DOHH2 (cell line): ENCODE measurements around the gene MEF2A.
"Not testable (repeated sequence)": the region's sequence is repeated elsewhere in the genome, so short reads cannot be mapped to it uniquely, and the experiment has no call there.

Source experiments
- H3F3A ChIP-seq: fragments of 200-600 bp; sonication (generic), shearing (Covaris generic); 2 replicates; pipeline ENCODE4 v1.6.0; 2016; ENCODE audit warnings: antibody characterized with exemption, mild to moderate bottlenecking; ENCODE audit not compliant: control insufficient read depth, insufficient read depth
- H3K27ac ChIP-seq: fragments of 200-600 bp; sonication (generic); 2 replicates; pipeline ENCODE4 v1.5.1; 2014; ENCODE audit warnings: low read depth, mild to moderate bottlenecking, low read length, moderate library complexity
- H3K27me3 ChIP-seq: fragments of 200-600 bp; sonication (generic); 2 replicates; pipeline ENCODE4 v1.6.1; 2014; ENCODE audit warnings: mild to moderate bottlenecking, low read length, mixed read lengths; ENCODE audit not compliant: control insufficient read depth
- H3K36me3 ChIP-seq: fragments of 200-600 bp; sonication (generic); 2 replicates; pipeline ENCODE4 v1.6.1; 2014; ENCODE audit warnings: mild to moderate bottlenecking, low read length, moderate library complexity, mixed read lengths; ENCODE audit not compliant: control insufficient read depth
- H3K4me1 ChIP-seq: fragments of 200-600 bp; sonication (generic); 2 replicates; pipeline ENCODE4 v1.6.1; 2014; ENCODE audit warnings: mild to moderate bottlenecking, low read length, mixed read lengths; ENCODE audit not compliant: control insufficient read depth
- H3K4me2 ChIP-seq: fragments of 200-600 bp; sonication (generic); 2 replicates; pipeline ENCODE4 v1.6.0; 2014; ENCODE audit warnings: mild to moderate bottlenecking, low read length, moderate library complexity
- H3K4me3 ChIP-seq: fragments of 200-600 bp; sonication (generic); 2 replicates; pipeline ENCODE4 v1.5.1; 2014; ENCODE audit warnings: mild to moderate bottlenecking, low read length, mixed read lengths
- H3K79me2 ChIP-seq: fragments of 200-600 bp; sonication (generic); 2 replicates; pipeline ENCODE4 v1.6.1; 2014; ENCODE audit warnings: mild to moderate bottlenecking, low read length, mixed read lengths; ENCODE audit not compliant: control insufficient read depth
- H3K9me2 ChIP-seq: fragments of 200-600 bp; sonication (generic); replicated peaks from 2 replicates; pipeline ENCODE4 v1.6.1; 2014; ENCODE audit warnings: mild to moderate bottlenecking, low read length, mixed read lengths; ENCODE audit not compliant: control insufficient read depth
- H3K9me3 ChIP-seq: fragments of 200-600 bp; sonication (generic); 2 replicates; pipeline ENCODE4 v1.6.1; 2014; ENCODE audit warnings: antibody characterized with exemption, low read length, mixed read lengths; ENCODE audit not compliant: control insufficient read depth, insufficient read depth
- H4K20me1 ChIP-seq: fragments of 200-600 bp; sonication (generic); 2 replicates; pipeline ENCODE4 v1.6.0; 2014; ENCODE audit warnings: low read depth, mild to moderate bottlenecking, antibody characterized with exemption, low read length, moderate library complexity; ENCODE audit not compliant: control insufficient read depth, insufficient read depth
- EZH2phosphoT487 ChIP-seq: fragments of 200-600 bp; sonication (generic); IDR thresholded peaks from 2 replicates; pipeline ENCODE4 v1.6.1; 2017; ENCODE audit warnings: borderline replicate concordance, mild to moderate bottlenecking, antibody characterized with exemption, low read length, moderate library complexity, mixed read lengths
- TF ChIP-seq, protein P1 (sequence below): fragments of 200-600 bp; sonication (generic); IDR thresholded peaks from one replicate; pipeline ENCODE4 v1.5.1; 2014; ENCODE audit warnings: antibody characterized with exemption, mild to moderate bottlenecking, low read depth, low read length; ENCODE audit not compliant: poor library complexity, severe bottlenecking

The MEF2A gene

DNA sequence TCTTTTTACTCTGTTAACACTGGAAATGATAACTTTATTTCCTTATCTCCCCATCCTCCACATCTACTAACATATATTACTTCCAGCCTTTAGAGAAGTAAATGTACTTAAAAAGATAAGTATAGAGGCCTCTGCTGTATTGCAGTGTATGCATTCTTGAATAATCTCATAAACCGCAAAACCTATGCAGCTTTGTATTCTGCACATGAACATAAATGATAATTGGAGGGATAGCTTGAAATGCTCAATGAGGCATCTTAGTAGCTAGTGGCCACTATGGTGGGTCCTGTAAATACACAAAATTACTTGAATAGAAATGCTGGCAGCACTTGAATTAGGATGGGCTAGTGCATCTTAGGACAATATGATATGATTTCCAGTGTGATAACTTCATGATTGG is 90.4 kb downstream of the MEF2A start:
- Histone ChIP-seq H3F3A (0 out of 2 replicates have a peak, but pooled peaks cover 3% of the 10 kb centered on the region), H4K20me1 (no peaks in the 10 kb centered on the region), H3K4me2 (no peak overlapping the region), H3K27ac (no peak overlapping the region), H3K9me2 (no peaks in the 10 kb centered on the region), H3K9me3 (no peaks in the 10 kb centered on the region), H3K79me2 (peaks cover 3% of the 10 kb centered on the region; the same call in 1 of the 2 replicates), H3K36me3 (peaks cover 62% of the 10 kb centered on the region), H3K27me3 (no peaks in the 10 kb centered on the region), H3K4me1 (peaks cover 5% of the 10 kb centered on the region; the same call in 1 of the 2 replicates), H3K4me3 (no peak overlapping the region)
- TF ChIP-seq, protein P1, sequence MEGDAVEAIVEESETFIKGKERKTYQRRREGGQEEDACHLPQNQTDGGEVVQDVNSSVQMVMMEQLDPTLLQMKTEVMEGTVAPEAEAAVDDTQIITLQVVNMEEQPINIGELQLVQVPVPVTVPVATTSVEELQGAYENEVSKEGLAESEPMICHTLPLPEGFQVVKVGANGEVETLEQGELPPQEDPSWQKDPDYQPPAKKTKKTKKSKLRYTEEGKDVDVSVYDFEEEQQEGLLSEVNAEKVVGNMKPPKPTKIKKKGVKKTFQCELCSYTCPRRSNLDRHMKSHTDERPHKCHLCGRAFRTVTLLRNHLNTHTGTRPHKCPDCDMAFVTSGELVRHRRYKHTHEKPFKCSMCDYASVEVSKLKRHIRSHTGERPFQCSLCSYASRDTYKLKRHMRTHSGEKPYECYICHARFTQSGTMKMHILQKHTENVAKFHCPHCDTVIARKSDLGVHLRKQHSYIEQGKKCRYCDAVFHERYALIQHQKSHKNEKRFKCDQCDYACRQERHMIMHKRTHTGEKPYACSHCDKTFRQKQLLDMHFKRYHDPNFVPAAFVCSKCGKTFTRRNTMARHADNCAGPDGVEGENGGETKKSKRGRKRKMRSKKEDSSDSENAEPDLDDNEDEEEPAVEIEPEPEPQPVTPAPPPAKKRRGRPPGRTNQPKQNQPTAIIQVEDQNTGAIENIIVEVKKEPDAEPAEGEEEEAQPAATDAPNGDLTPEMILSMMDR = no peak
- TF ChIP-seq EZH2phosphoT487 = no peak

DNA sequence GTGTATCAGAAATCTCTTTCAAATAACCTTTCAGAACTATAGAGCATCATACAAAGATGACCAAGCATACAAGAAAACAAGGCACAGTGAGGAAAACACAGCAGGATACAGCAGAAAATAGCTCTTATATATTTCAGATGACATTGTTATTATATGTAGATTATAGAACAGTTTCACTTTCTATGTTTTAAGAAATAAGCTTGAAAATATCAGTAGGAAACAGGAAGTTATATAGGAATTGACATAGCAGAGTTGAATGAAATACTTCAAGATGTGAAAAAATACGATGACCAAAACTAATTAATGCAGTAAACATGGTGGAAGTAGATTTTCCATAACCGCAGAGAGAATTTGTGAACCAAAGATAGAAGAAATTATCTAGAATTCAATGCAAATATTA is 92.2 kb downstream of the MEF2A start:
- Histone ChIP-seq H3K27ac (no peak overlapping the region), H4K20me1 (no peaks in the 10 kb centered on the region), H3K4me2 (no peak overlapping the region), H3K79me2 (peaks cover 3% of the 10 kb centered on the region; the same call in 1 of the 2 replicates), H3K9me2 (no peaks in the 10 kb centered on the region), H3K27me3 (no peaks in the 10 kb centered on the region), H3K9me3 (no peaks in the 10 kb centered on the region), H3K36me3 (peaks cover 59% of the 10 kb centered on the region), H3K4me1 (peaks cover 5% of the 10 kb centered on the region; the same call in 1 of the 2 replicates), H3K4me3 (no peak overlapping the region), H3F3A (0 out of 2 replicates have a peak, but pooled peaks cover 3% of the 10 kb centered on the region)
- no peak for TF ChIP-seq EZH2phosphoT487

DNA sequence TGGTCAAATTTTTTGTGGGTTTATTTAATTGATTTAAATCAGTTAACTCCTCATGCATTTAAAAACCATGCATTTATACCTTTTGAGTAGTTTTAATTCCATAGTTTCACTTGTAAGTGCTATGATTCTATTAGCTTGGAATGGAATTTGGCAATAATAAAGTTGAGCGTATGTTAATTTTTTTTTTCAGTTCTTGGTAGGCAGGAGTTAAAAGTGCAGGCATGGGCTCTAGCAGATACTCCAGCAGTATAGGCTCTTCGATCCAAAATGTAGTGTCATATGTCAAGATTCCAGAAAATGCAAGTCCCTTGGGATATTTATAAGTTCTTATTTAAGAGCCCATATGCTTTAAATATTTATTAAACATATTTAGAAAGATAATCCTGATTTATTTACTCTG is 97.1 kb downstream of the MEF2A start:
- peaks cover 51% of the 10 kb centered on the region for H3K36me3 ChIP-seq
- H3K79me2 ChIP-seq = peaks cover 4% of the 10 kb centered on the region
- H3F3A ChIP-seq = no peaks in the 10 kb centered on the region
- H3K27me3 ChIP-seq = no peaks in the 10 kb centered on the region
- H3K4me2 ChIP-seq = no peak overlapping the region
- no peaks in the 10 kb centered on the region for H3K9me3 ChIP-seq
- no peaks in the 10 kb centered on the region for H3K9me2 ChIP-seq
- H3K27ac ChIP-seq = no peak overlapping the region
- no peaks in the 10 kb centered on the region for H4K20me1 ChIP-seq
- H3K4me3 ChIP-seq = no peak overlapping the region
- peaks cover 1% of the 10 kb centered on the region; the same call in 1 of the 2 replicates for H3K4me1 ChIP-seq
- TF ChIP-seq EZH2phosphoT487 = no peak
- TF ChIP-seq, protein P1 = no peak

DNA sequence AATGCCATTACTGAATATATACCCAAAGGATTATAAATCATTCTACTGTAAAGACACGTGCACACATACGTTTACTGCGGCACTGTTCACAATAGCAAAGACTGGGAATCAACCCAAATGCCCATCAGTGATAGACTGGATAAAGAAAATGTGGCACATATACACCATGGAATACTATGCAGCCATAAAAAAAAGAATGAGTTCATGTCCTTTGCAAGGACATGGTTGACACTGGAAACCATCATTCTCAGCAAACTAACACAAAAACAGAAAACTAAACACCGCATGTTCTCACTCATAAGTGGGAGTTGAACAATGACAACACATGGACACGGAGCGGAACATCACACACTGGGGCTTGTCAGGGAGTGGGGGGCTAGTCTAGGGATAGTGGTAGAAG is 100.3 kb downstream of the MEF2A start:
- peaks cover 32% of the 10 kb centered on the region for H3K36me3 ChIP-seq
- H3K4me1 ChIP-seq, H3K79me2 ChIP-seq, H4K20me1 ChIP-seq, H3K27me3 ChIP-seq, H3K27ac ChIP-seq, H3F3A ChIP-seq, H3K9me3 ChIP-seq, H3K4me3 ChIP-seq, H3K4me2 ChIP-seq, H3K9me2 ChIP-seq: not testable (repeated sequence)
